Fibroblast of lung (primary cell): Measurements from ENCODE around the gene MND1. TPM values are rescaled to one million over a fixed set of nuclear protein-coding genes. Genes with fewer than 3 reads are reported as not detected.

Experiments used
- DNase-seq, 2 donors: peaks; one replicate each; pipeline versions ENCODE4 v3.0.0 to v3.0.0-alpha.2; 2010; ENCODE audit warnings: low read depth in 2 of 2
- H2AFZ ChIP-seq: 2 replicates; pipeline ENCODE4 v1.5.1; 2012; ENCODE audit warnings: low read length, control low read depth, inconsistent platforms
- H3K27ac ChIP-seq: 2 replicates; pipeline ENCODE4 v1.5.1; 2011; ENCODE audit warnings: low read length, control low read depth; ENCODE audit not compliant: insufficient read depth
- H3K27me3 ChIP-seq: 2 replicates; pipeline ENCODE4 v1.5.1; 2011; ENCODE audit warnings: mild to moderate bottlenecking, low read length; ENCODE audit not compliant: control insufficient read depth, insufficient read depth
- H3K36me3 ChIP-seq: 2 replicates; pipeline ENCODE4 v1.5.1; 2011; ENCODE audit warnings: low read length; ENCODE audit not compliant: control insufficient read depth, insufficient read depth
- H3K4me1 ChIP-seq: 2 replicates; pipeline ENCODE4 v1.5.1; 2011; ENCODE audit warnings: low read length; ENCODE audit not compliant: control insufficient read depth, insufficient read depth; ENCODE audit errors: extremely low read depth
- H3K4me2 ChIP-seq: 2 replicates; pipeline ENCODE4 v1.5.1; 2011; ENCODE audit warnings: low read length, control low read depth; ENCODE audit not compliant: insufficient read depth; ENCODE audit errors: extremely low read depth
- H3K4me3 ChIP-seq, 4 experiments: fragments of 200-600 bp in 1 of 4; sonication (generic) in 1 of 4; replicated peaks in 1 of 4; 2 replicates each; pipeline ENCODE4 v1.5.1; 2011 to 2016; ENCODE audit warnings: low read length in 4 of 4, low read depth in 3 of 4, mild to moderate bottlenecking in 3 of 4, control low read depth in 2 of 4, inconsistent platforms in 1 of 4, mixed read lengths in 1 of 4; ENCODE audit not compliant: insufficient read depth in 1 of 4; ENCODE audit errors: control extremely low read depth in 1 of 4
- H3K79me2 ChIP-seq: 2 replicates; pipeline ENCODE4 v1.5.1; 2012; ENCODE audit warnings: mild to moderate bottlenecking, low read length, inconsistent platforms; ENCODE audit not compliant: control insufficient read depth, insufficient read depth
- H3K9ac ChIP-seq: 2 replicates; pipeline ENCODE4 v1.5.1; 2011; ENCODE audit warnings: mild to moderate bottlenecking, low read length, control low read depth; ENCODE audit not compliant: insufficient read depth
- H3K9me3 ChIP-seq: 2 replicates; pipeline ENCODE4 v1.5.1; 2012; ENCODE audit warnings: low read depth, low read length; ENCODE audit not compliant: control insufficient read depth, insufficient read depth
- H4K20me1 ChIP-seq: 2 replicates; pipeline ENCODE4 v1.5.1; 2011; ENCODE audit warnings: low read length; ENCODE audit not compliant: control insufficient read depth, insufficient read depth; ENCODE audit errors: extremely low read depth
- EZH2 ChIP-seq: IDR thresholded peaks from 2 replicates; pipeline ENCODE4 v1.5.1; 2012; ENCODE audit warnings: low read length, control low read depth, mild to moderate bottlenecking; ENCODE audit errors: missing control alignments
- polyA plus RNA-seq, 2 donors: library from polyadenylated mRNA; depleted of rRNA in 1 of 2; stranded (reverse) in 1 of 2; unstranded in 1 of 2; fragments of >200 nt; gene quantifications; 2 replicates each; pipeline ENCODE4 v1.2.1, GENCODE V29; 2011 to 2012; ENCODE audit warnings: missing spikeins in 1 of 2
- total RNA-seq: library from RNA; depleted of rRNA; stranded (reverse); fragments of >200 nt; gene quantifications from 2 replicates; pipeline ENCODE4 v1.2.1, GENCODE V29; 2014
- TF ChIP-seq, protein P1 (sequence below), 2 donors: IDR thresholded peaks in 1 of 2; conservative IDR thresholded peaks in 1 of 2; 1 replicate in 1 of 2; 2 replicates in 1 of 2; pipeline ENCODE4 v1.5.1; 2011 to 2012; ENCODE audit warnings: low read length in 2 of 2, control low read depth in 1 of 2, inconsistent platforms in 1 of 2, low read depth in 1 of 2, mild to moderate bottlenecking in 1 of 2

MND1 gene
- total and polyA plus RNA-seq, 2 donors (not counting 1 experiment from before 2014, with no cell fraction given) = 2.2 to 5.8 TPM

DNA sequence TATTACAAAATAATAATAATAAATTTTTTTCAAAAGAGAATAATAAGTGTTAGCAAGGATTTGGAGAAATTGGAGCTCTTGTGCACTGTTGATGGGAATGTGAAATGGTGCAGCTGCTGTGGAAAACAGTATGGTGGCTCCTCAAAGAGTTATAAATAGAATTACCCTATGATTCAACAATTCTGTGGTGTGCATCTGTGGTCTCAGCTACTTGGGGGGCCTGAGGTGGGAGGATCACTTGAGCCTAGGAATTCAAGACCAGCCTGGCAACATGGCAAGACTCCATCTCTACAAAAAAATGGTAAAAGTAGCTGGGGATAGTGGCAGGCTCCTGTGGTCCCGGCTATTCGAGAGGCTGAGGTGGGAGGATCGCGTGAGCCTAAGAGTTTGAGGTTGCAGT is 19.6 kb downstream of the MND1 start:
- Histone ChIP-seq H3K79me2 (no peaks in the 10 kb centered on the region), H3K9me3 (no peaks in the 10 kb centered on the region), H3K4me2 (no peak overlapping the region), H3K4me3 (no peak overlapping the region), H4K20me1 (no peaks in the 10 kb centered on the region), H3K9ac (no peak overlapping the region), H3K27me3 (no peaks in the 10 kb centered on the region), H3K4me1 (no peaks in the 10 kb centered on the region), H2AFZ (no peak overlapping the region), H3K27ac (no peak overlapping the region), H3K36me3 (no peaks in the 10 kb centered on the region)
- TF ChIP-seq, protein P1, sequence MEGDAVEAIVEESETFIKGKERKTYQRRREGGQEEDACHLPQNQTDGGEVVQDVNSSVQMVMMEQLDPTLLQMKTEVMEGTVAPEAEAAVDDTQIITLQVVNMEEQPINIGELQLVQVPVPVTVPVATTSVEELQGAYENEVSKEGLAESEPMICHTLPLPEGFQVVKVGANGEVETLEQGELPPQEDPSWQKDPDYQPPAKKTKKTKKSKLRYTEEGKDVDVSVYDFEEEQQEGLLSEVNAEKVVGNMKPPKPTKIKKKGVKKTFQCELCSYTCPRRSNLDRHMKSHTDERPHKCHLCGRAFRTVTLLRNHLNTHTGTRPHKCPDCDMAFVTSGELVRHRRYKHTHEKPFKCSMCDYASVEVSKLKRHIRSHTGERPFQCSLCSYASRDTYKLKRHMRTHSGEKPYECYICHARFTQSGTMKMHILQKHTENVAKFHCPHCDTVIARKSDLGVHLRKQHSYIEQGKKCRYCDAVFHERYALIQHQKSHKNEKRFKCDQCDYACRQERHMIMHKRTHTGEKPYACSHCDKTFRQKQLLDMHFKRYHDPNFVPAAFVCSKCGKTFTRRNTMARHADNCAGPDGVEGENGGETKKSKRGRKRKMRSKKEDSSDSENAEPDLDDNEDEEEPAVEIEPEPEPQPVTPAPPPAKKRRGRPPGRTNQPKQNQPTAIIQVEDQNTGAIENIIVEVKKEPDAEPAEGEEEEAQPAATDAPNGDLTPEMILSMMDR (conservative IDR thresholded peaks at IDR 0.05 in 1 of 2, IDR thresholded peaks at IDR 0.05 in 1 of 2; ENCODE audit: low read depth in 1 of 2, low read length in 2 of 2) = no peak
- no peak for TF ChIP-seq EZH2
- peak in 1 of 2 donors; percentile 47 for DNase-seq

DNA sequence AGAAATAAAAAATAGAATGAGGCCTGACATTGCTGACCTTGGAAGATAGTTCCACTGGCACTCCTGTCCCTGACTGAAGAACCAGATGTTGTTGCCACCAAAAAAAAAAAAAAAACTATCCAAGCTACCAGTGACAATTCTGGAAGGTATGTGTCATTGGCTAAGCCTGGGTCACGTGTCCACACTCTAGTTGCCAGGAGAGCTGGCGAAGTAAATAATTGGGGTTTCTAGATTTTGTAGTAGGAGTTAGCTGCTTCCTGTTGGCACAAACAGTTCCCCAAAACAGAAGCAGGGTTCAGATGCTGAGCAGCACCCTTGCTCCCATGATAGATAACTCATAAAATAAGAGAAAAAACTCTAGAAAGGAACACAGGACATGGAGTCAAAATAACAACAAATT is 20.5 kb downstream of the MND1 start:
- no peaks in the 10 kb centered on the region for H3K79me2 ChIP-seq
- no peak for DNase-seq
- no peaks in the 10 kb centered on the region for H4K20me1 ChIP-seq

DNA sequence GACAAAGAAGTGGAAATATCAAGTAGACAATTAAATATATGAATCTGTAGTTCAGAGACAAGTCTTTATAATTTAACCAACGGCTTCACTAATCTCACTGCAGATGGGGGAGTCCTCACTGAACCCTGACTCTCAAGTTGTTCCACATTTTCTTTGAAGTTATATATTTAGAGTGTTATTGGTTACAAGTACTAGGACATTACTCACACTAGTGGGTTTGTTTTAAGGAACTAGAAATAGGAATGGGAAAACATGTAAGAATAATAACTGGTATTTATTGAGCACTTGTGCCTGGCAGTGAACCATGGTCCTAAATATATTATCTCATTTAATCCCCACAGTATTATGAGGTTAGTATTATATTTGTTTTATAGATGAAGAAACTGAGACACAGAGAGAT is 22.0 kb downstream of the MND1 start:
- no peak overlapping the region for H3K4me2 ChIP-seq
- no peak for TF ChIP-seq EZH2
- TF ChIP-seq, protein P1 (conservative IDR thresholded peaks at IDR 0.05 in 1 of 2, IDR thresholded peaks at IDR 0.05 in 1 of 2; ENCODE audit: low read depth in 1 of 2, low read length in 2 of 2) = no peak
- peaks cover 1% of the 10 kb centered on the region for H3K36me3 ChIP-seq
- H3K4me3 ChIP-seq = no peak overlapping the region
- H3K79me2 ChIP-seq = no peaks in the 10 kb centered on the region
- H4K20me1 ChIP-seq = no peaks in the 10 kb centered on the region
- H3K9me3 ChIP-seq = no peaks in the 10 kb centered on the region
- H2AFZ ChIP-seq = no peak overlapping the region
- H3K27ac ChIP-seq = no peak overlapping the region
- H3K27me3 ChIP-seq = no peaks in the 10 kb centered on the region
- H3K4me1 ChIP-seq = no peaks in the 10 kb centered on the region
- DNase-seq = no peak
- no peak overlapping the region for H3K9ac ChIP-seq

More for the DNA sequence above, 20.5 kb downstream of the MND1 start:
- Histone ChIP-seq H3K4me2 (no peak overlapping the region), H3K9ac (no peak overlapping the region), H3K36me3 (no peaks in the 10 kb centered on the region), H3K27ac (no peak overlapping the region), H3K4me3 (no peak overlapping the region), H3K9me3 (no peaks in the 10 kb centered on the region), H2AFZ (no peak overlapping the region), H3K27me3 (no peaks in the 10 kb centered on the region), H3K4me1 (no peaks in the 10 kb centered on the region)
- TF ChIP-seq, protein P1 (conservative IDR thresholded peaks at IDR 0.05 in 1 of 2, IDR thresholded peaks at IDR 0.05 in 1 of 2; ENCODE audit: low read depth in 1 of 2, low read length in 2 of 2) = no peak
- no peak for TF ChIP-seq EZH2
